IMR-90 (cell line): ENCODE results near the gene IGF2BP3. TPM values are rescaled to one million over a fixed set of nuclear protein-coding genes. Genes with fewer than 3 reads are reported as not detected.

Experiments
- ATAC-seq: fragments of 200-7000 bp; cut with Tn5 transposase; 2 replicates; pipeline ENCODE4 v1.9.1; 2020; ENCODE audit warnings: low read depth, mild to moderate bottlenecking, moderate library complexity
- BruUV-seq: library from RNA; stranded (reverse); fragments of 400-500 nt; replicated peaks from 2 replicates; lab custom pipeline; 2021; lab: Mats Ljungman, UMichigan
- CTCF ChIA-PET: fragments of 300-600 bp; formaldehyde crosslinking; extraction: SDS; loops from one replicate; lab custom pipeline; 2021; ENCODE audit warnings: antibody characterized with exemption; lab: Yijun Ruan, JAX
- POLR2A ChIA-PET: fragments of 300-600 bp; sonication (Branson Sonifier 250); formaldehyde crosslinking; loops from one replicate; lab custom pipeline; 2022; ENCODE audit warnings: antibody characterized with exemption; ENCODE audit not compliant: unreplicated experiment; lab: Charles Lee
- DNase-seq: peaks from one replicate; pipeline ENCODE4 v3.0.0; 2013
- H2AFZ ChIP-seq: replicated peaks from 2 replicates; pipeline ENCODE3; 2013; ENCODE audit warnings: low read length, mild to moderate bottlenecking; ENCODE audit not compliant: poor library complexity
- H2AK5ac ChIP-seq: 2 replicates; pipeline ENCODE4 v1.6.1; 2013; ENCODE audit warnings: low read depth, low read length, inconsistent platforms
- H2AK9ac ChIP-seq: replicated peaks from 2 replicates; pipeline ENCODE3; 2013; ENCODE audit warnings: mild to moderate bottlenecking, low read depth, low read length, moderate library complexity; ENCODE audit not compliant: poor library complexity
- H2BK120ac ChIP-seq: 2 replicates; pipeline ENCODE4 v1.6.1; 2013; ENCODE audit warnings: low read depth, low read length, inconsistent platforms
- H2BK15ac ChIP-seq: 3 replicates; pipeline ENCODE4 v1.6.1; 2013; ENCODE audit warnings: low read depth, low read length, inconsistent platforms
- H2BK20ac ChIP-seq: 2 replicates; pipeline ENCODE4 v1.6.1; 2013; ENCODE audit warnings: low read depth, mild to moderate bottlenecking, inconsistent platforms, low read length, moderate library complexity
- H2BK5ac ChIP-seq: 2 replicates; pipeline ENCODE4 v1.6.1; 2013; ENCODE audit warnings: mild to moderate bottlenecking, low read depth, low read length, inconsistent platforms; ENCODE audit not compliant: poor library complexity, severe bottlenecking
- H3K14ac ChIP-seq: replicated peaks from 2 replicates; pipeline ENCODE4 v1.6.1; 2013; ENCODE audit warnings: low read depth, low read length, inconsistent platforms
- H3K18ac ChIP-seq: 2 replicates; pipeline ENCODE4 v1.6.1; 2013; ENCODE audit warnings: low read depth, low read length, control low read depth
- H3K23ac ChIP-seq: 2 replicates; pipeline ENCODE4 v1.6.1; 2013; ENCODE audit warnings: low read depth, low read length, inconsistent platforms
- H3K27ac ChIP-seq: 2 replicates; pipeline ENCODE4 v1.5.1; 2013; ENCODE audit warnings: mild to moderate bottlenecking, control low read depth, low read length; ENCODE audit not compliant: insufficient read depth
- H3K27me3 ChIP-seq: 2 replicates; pipeline ENCODE4 v1.6.1; 2013; ENCODE audit warnings: low read length; ENCODE audit not compliant: control insufficient read depth, insufficient read depth
- H3K36me3 ChIP-seq: 2 replicates; pipeline ENCODE4 v1.6.1; 2013; ENCODE audit warnings: low read length, mixed read lengths; ENCODE audit not compliant: control insufficient read depth, insufficient read depth
- H3K4ac ChIP-seq: 2 replicates; pipeline ENCODE4 v1.6.1; 2013; ENCODE audit warnings: low read depth, low read length, inconsistent platforms
- H3K4me1 ChIP-seq: 2 replicates; pipeline ENCODE4 v1.6.1; 2013; ENCODE audit warnings: low read length, mixed read lengths; ENCODE audit not compliant: control insufficient read depth, insufficient read depth
- H3K4me2 ChIP-seq: 2 replicates; pipeline ENCODE4 v1.6.1; 2013; ENCODE audit warnings: low read depth, mild to moderate bottlenecking, control low read depth, low read length, moderate library complexity
- H3K4me3 ChIP-seq: 2 replicates; pipeline ENCODE4 v1.5.1; 2013; ENCODE audit warnings: low read depth, mild to moderate bottlenecking, control low read depth, low read length, moderate library complexity; ENCODE audit not compliant: insufficient read depth
- H3K56ac ChIP-seq: 2 replicates; pipeline ENCODE4 v1.6.1; 2013; ENCODE audit warnings: low read length, inconsistent platforms; ENCODE audit not compliant: insufficient read depth; ENCODE audit errors: extremely low read depth
- H3K79me1 ChIP-seq, 2 experiments: 2 replicates each; pipeline ENCODE4 v1.6.1; 2013; ENCODE audit warnings: low read length in 2 of 2, inconsistent platforms in 1 of 2, low read depth in 1 of 2
- H3K9ac ChIP-seq: 2 replicates; pipeline ENCODE4 v1.6.1; 2013; ENCODE audit warnings: low read depth, low read length, control low read depth
- H3K9me1 ChIP-seq: 2 replicates; pipeline ENCODE4 v1.6.1; 2013; ENCODE audit warnings: low read length, inconsistent platforms; ENCODE audit not compliant: insufficient read depth
- H3K9me3 ChIP-seq: 2 replicates; pipeline ENCODE4 v1.6.1; 2013; ENCODE audit warnings: low read length; ENCODE audit not compliant: control insufficient read depth, insufficient read depth
- H4K20me1 ChIP-seq: 2 replicates; pipeline ENCODE4 v1.6.1; 2013; ENCODE audit warnings: low read length, inconsistent platforms; ENCODE audit not compliant: insufficient read depth
- H4K5ac ChIP-seq: 2 replicates; pipeline ENCODE4 v1.6.1; 2013; ENCODE audit warnings: mild to moderate bottlenecking, low read depth, low read length, control low read depth
- H4K8ac ChIP-seq, 2 experiments: 2 replicates each; pipeline ENCODE4 v1.6.1; 2013; ENCODE audit warnings: low read depth in 2 of 2, low read length in 2 of 2, control low read depth in 1 of 2, inconsistent platforms in 1 of 2
- H4K91ac ChIP-seq: 2 replicates; pipeline ENCODE4 v1.6.1; 2013; ENCODE audit warnings: low read depth, low read length, inconsistent platforms; ENCODE audit not compliant: insufficient read depth
- CEBPB ChIP-seq: IDR thresholded peaks from 2 replicates; pipeline ENCODE4 v1.6.1; 2012; ENCODE audit warnings: low read depth, low read length, improper control_type of control experiment
- ELK1 ChIP-seq: fragments of 150-350 bp; IDR thresholded peaks from 2 replicates; pipeline ENCODE4 v1.6.1; 2016; ENCODE audit warnings: low read depth, mild to moderate bottlenecking, low read length, moderate library complexity, borderline replicate concordance
- FOS ChIP-seq: fragments of 150-350 bp; IDR thresholded peaks from 2 replicates; pipeline ENCODE4 v1.6.1; 2016; ENCODE audit warnings: low read depth, low read length
- MAZ ChIP-seq: IDR thresholded peaks from 2 replicates; pipeline ENCODE4 v1.6.1; 2012; ENCODE audit warnings: low read depth, mild to moderate bottlenecking, low read length, improper control_type of control experiment, moderate library complexity, borderline replicate concordance
- POLR2A ChIP-seq: IDR thresholded peaks from 2 replicates; pipeline ENCODE4 v1.6.1; 2012; ENCODE audit warnings: mild to moderate bottlenecking, low read depth, low read length
- RCOR1 ChIP-seq: IDR thresholded peaks from 2 replicates; pipeline ENCODE4 v1.6.1; 2012; ENCODE audit warnings: mild to moderate bottlenecking, low read length, improper control_type of control experiment; ENCODE audit not compliant: insufficient replicate concordance
- RFX5 ChIP-seq: IDR thresholded peaks from 2 replicates; pipeline ENCODE4 v1.8.0; 2012; ENCODE audit warnings: low read depth, mild to moderate bottlenecking, low read length, moderate library complexity
- SMC3 ChIP-seq: fragments of 150-350 bp; IDR thresholded peaks from 2 replicates; pipeline ENCODE4 v1.6.1; 2016; ENCODE audit warnings: low read depth, mild to moderate bottlenecking, antibody characterized with exemption, low read length, moderate library complexity
- WGBS, 2 experiments: methylation state at CpG; one replicate each; pipeline versions ENCODE4 v1.1.5 to v1.1.7; 2013; ENCODE audit warnings: missing lambda C conversion rate in 2 of 2; ENCODE audit not compliant: insufficient read length in 1 of 2; ENCODE audit errors: extremely low coverage in 2 of 2; 5-methylcytosine and 5-hydroxymethylcytosine counted together
- dilution Hi-C: fragments of 300-500 bp; cut with HindIII; formaldehyde crosslinking; loops from one replicate; pipeline ENCODE4 v1.14.3; 2018; ENCODE audit warnings: low sequenced_read_pairs; ENCODE audit not compliant: unreplicated experiment
- in situ Hi-C: fragments of 300-500 bp; cut with MboI; formaldehyde crosslinking; loops from 3 replicates; pipeline ENCODE4 v1.14.3; 2019; ENCODE audit warnings: low sequenced_read_pairs, inconsistent platforms, mixed read lengths
- intact Hi-C: fragments of 100-400 bp; cut with micrococcal nuclease; formaldehyde crosslinking; loops from 2 replicates; pipeline ENCODE4 v1.10.0; 2022
- polyA plus RNA-seq, 3 experiments: library from polyadenylated mRNA; depleted of rRNA; stranded (reverse); fragments of >200 nt; gene quantifications; 2 replicates each; pipeline ENCODE4 v1.2.3, GENCODE V29; 2012; ENCODE audit warnings: low replicate concordance in 1 of 3
- total RNA-seq: library from RNA; depleted of rRNA; stranded (reverse); fragments of >200 nt; gene quantifications from 2 replicates; pipeline ENCODE4 v1.2.3, GENCODE V29; 2012

Gene IGF2BP3
- total and polyA plus RNA-seq, 2 of the 4 experiments (the other 2 are of a cell fraction), result 50.9 to 59.3 TPM

GRCh38 chr7:23385140-23385539 lies 85.2 kb downstream of the IGF2BP3 start:
- Histone ChIP-seq H2BK120ac (no peak overlapping the region), H3K56ac (no peak overlapping the region), H3K9me1 (peaks cover 21% of the 10 kb centered on the region), H2AK5ac (no peak overlapping the region), H2BK15ac (no peak overlapping the region), H4K20me1 (peaks cover 34% of the 10 kb centered on the region), H3K4ac (no peak overlapping the region), H3K14ac (no peak overlapping the region), H3K79me1 (peaks cover 51 to 63% of the 10 kb centered on the region in 2 experiments), H2BK20ac (no peak overlapping the region), H4K8ac (no peak overlapping the region), H3K9ac (no peak overlapping the region), H4K5ac (no peak overlapping the region), H3K36me3 (peaks cover 3% of the 10 kb centered on the region), H3K4me2 (no peak overlapping the region), H3K9me3 (no peaks in the 10 kb centered on the region), H3K18ac (no peak overlapping the region), H3K4me3 (no peak overlapping the region), H2AK9ac (no peak overlapping the region), H4K91ac (no peak overlapping the region), H3K23ac (no peak overlapping the region), H2AFZ (no peak overlapping the region), H3K27ac (no peak overlapping the region), H2BK5ac (no peak overlapping the region), H3K4me1 (peaks cover 4% of the 10 kb centered on the region; the same call in 1 of the 2 replicates), H3K27me3 (no peaks in the 10 kb centered on the region)
- in situ Hi-C loops (no loop called here), dilution Hi-C loops (no loop called here), intact Hi-C loops (no loop called here)
- WGBS, 2 experiments, result no CpG with 5 or more reads among the region's 1 CpG
- CTCF ChIA-PET, result no interaction called here
- no TSS peak for BruUV-seq
- TF ChIP-seq RCOR1 (no peak), SMC3 (no peak), FOS (no peak), RFX5 (no peak), MAZ (no peak), POLR2A (no peak), CEBPB (no peak), ELK1 (no peak)
- ATAC-seq (no peak), DNase-seq (no peak)
- POLR2A ChIA-PET, result no interaction called here
